Stimulated activated CD8-positive, alpha-beta memory T cell treated with anti-CD3 and anti-CD28 coated beads, Interleukin-15, amount 100 ng/mL, for 24 hours (primary cell): ENCODE results near the gene GLRA1.
"Not testable (repeated sequence)": the region's sequence is repeated elsewhere in the genome, so short reads cannot be mapped to it uniquely, and the experiment has no call there.

ENCODE experiments used
- DNase-seq: peaks from one replicate; pipeline ENCODE4 v3.0.0-alpha.2; 2020; ENCODE audit warnings: low read depth

Gene GLRA1

GRCh38 chr5:151913425-151913824, 11.2 kb downstream of the GLRA1 start:
- no peak for DNase-seq

GRCh38 chr5:151912360-151912759, 12.3 kb downstream of the GLRA1 start:
- DNase-seq: no peak

- DNase-seq: no peak
These were observed 13.6 kb downstream of the GLRA1 start for GRCh38 chr5:151911011-151911410.

- DNase-seq: no peak
These were observed 15.0 kb downstream of the GLRA1 start for GRCh38 chr5:151909628-151910027.

GRCh38 chr5:151906246-151906645, 18.4 kb downstream of the GLRA1 start:
- no peak for DNase-seq

GRCh38 chr5:151905557-151905961, 19.1 kb downstream of the GLRA1 start:
- DNase-seq: no peak

GRCh38 chr5:151904909-151905308, 19.7 kb downstream of the GLRA1 start:
- DNase-seq: no peak

GRCh38 chr5:151904127-151904526, 20.5 kb downstream of the GLRA1 start:
- no peak for DNase-seq

GRCh38 chr5:151903243-151903653, 21.4 kb downstream of the GLRA1 start:
- DNase-seq: no peak

GRCh38 chr5:151902215-151902614, 22.4 kb downstream of the GLRA1 start:
- no peak for DNase-seq

GRCh38 chr5:151901611-151902010, 23.0 kb downstream of the GLRA1 start:
- no peak for DNase-seq

- DNase-seq: no peak
These were observed 23.8 kb downstream of the GLRA1 start for GRCh38 chr5:151900891-151901290.

- no peak for DNase-seq
These were observed 25.3 kb downstream of the GLRA1 start for GRCh38 chr5:151899399-151899798.

GRCh38 chr5:151897896-151898295, 26.8 kb downstream of the GLRA1 start:
- DNase-seq: no peak

- no peak for DNase-seq
These were observed 27.6 kb downstream of the GLRA1 start for GRCh38 chr5:151897020-151897552.

GRCh38 chr5:151896031-151896691, 28.5 kb downstream of the GLRA1 start:
- DNase-seq: no peak

GRCh38 chr5:151895660-151896030, 29.0 kb downstream of the GLRA1 start:
- no peak for DNase-seq

- DNase-seq: not testable (repeated sequence)
These were observed 31.2 kb downstream of the GLRA1 start for GRCh38 chr5:151893485-151893884.

GRCh38 chr5:151892393-151892792, 32.3 kb downstream of the GLRA1 start:
- no peak for DNase-seq

GRCh38 chr5:151890299-151890698, 34.4 kb downstream of the GLRA1 start:
- no peak for DNase-seq

- DNase-seq: no peak
These were observed 35.0 kb downstream of the GLRA1 start for GRCh38 chr5:151889614-151890013.

GRCh38 chr5:151886546-151887275, 37.9 kb downstream of the GLRA1 start:
- no peak for DNase-seq

- no peak for DNase-seq
These were observed 39.3 kb downstream of the GLRA1 start for GRCh38 chr5:151885138-151885908.
